SK-N-MC (cell line): ENCODE data around the gene SLCO1B3.

ENCODE experiments used
- DNase-seq: peaks from one replicate; pipeline ENCODE4 v3.0.0-alpha.2; 2011; ENCODE audit warnings: low read depth, low spot score
- H3K27ac ChIP-seq: fragments of 200-600 bp; sonication (generic); 2 replicates; pipeline ENCODE4 v1.5.1; 2016; ENCODE audit warnings: mixed run types
- H3K36me3 ChIP-seq: fragments of 200-600 bp; sonication (generic); 2 replicates; pipeline ENCODE4 v1.6.1; 2017; ENCODE audit warnings: antibody characterized with exemption, low read length, mixed read lengths; ENCODE audit not compliant: insufficient read depth
- H3K4me3 ChIP-seq: fragments of 200-600 bp; sonication (generic); 2 replicates; pipeline ENCODE4 v1.5.1; 2016
- H3K9ac ChIP-seq: fragments of 200-600 bp; sonication (generic); 2 replicates; pipeline ENCODE4 v1.8.0; 2017; ENCODE audit warnings: mixed run types, mixed read lengths; ENCODE audit not compliant: insufficient read length
- H3K9me3 ChIP-seq: fragments of 200-600 bp; sonication (generic); 2 replicates; pipeline ENCODE4 v1.6.1; 2017; ENCODE audit warnings: low read depth, mild to moderate bottlenecking, antibody characterized with exemption, low read length, moderate library complexity, mixed read lengths
- EZH2 ChIP-seq: fragments of 200-600 bp; sonication (generic); IDR thresholded peaks from one replicate; pipeline ENCODE4 v1.6.1; 2017; ENCODE audit warnings: antibody characterized with exemption
- FOXP2 ChIP-seq: optimal IDR thresholded peaks from 2 replicates; pipeline ENCODE3; 2011; ENCODE audit warnings: mild to moderate bottlenecking, moderate library complexity; ENCODE audit not compliant: insufficient read depth; ENCODE audit errors: extremely low read length, control extremely low read depth
- POLR2AphosphoS5 ChIP-seq: IDR thresholded peaks from 2 replicates; pipeline ENCODE4 v1.6.1; 2012; ENCODE audit warnings: mild to moderate bottlenecking, low read depth, low read length, borderline replicate concordance

The SLCO1B3 gene

DNA sequence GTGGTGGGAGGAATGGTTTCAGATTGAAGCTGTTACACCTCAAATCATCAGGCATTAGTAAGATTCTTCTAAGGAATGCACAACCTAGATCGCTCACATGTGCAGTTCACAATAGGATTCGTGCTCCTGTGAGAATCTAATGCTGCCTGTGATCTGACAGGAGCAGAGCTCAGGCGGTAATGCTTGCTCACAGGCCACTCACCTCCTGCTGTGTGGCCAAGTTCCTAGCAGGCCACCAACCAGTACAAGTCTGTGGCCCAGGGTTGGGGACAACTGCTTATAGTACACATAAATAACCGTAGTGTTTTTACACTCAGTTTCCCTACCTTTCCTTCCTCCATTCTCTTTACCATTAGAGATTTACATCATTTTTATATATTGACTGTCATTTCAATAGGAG lies 121.4 kb downstream of the SLCO1B3 start:
- Histone ChIP-seq H3K27ac (no peak overlapping the region), H3K9ac (no peak overlapping the region), H3K9me3 (no peaks in the 10 kb centered on the region), H3K36me3 (no peaks in the 10 kb centered on the region), H3K4me3 (no peak overlapping the region)
- no peak for TF ChIP-seq POLR2AphosphoS5
- no peak for TF ChIP-seq EZH2
- no peak for TF ChIP-seq FOXP2
- DNase-seq, result no peak

DNA sequence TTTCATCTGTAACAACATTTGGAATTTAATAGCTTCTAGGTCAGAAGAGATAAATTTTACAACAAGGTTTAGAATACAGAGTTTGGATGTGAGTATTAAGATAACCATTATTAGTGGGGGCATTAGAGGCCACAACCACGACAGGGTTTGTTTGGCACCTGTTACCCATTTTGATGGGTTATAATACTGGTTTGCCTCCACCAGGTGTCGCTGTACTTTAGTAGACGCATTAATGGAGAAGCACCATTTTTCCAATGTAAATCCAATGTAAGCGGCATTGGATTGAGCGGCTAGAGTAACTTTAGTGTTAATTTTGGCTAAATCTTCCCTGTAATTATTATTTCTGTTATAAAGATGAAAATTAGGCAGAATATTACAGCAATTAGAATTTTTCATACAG lies 136.2 kb downstream of the SLCO1B3 start:
- DNase-seq, result peak; percentile 10
- no peak for TF ChIP-seq FOXP2
- TF ChIP-seq POLR2AphosphoS5, result no peak
- TF ChIP-seq EZH2, result no peak
- no peak overlapping the region for H3K9ac ChIP-seq
- no peak overlapping the region for H3K4me3 ChIP-seq
- H3K9me3 ChIP-seq, result no peaks in the 10 kb centered on the region
- H3K36me3 ChIP-seq, result no peaks in the 10 kb centered on the region
- H3K27ac ChIP-seq, result no peak overlapping the region

DNA sequence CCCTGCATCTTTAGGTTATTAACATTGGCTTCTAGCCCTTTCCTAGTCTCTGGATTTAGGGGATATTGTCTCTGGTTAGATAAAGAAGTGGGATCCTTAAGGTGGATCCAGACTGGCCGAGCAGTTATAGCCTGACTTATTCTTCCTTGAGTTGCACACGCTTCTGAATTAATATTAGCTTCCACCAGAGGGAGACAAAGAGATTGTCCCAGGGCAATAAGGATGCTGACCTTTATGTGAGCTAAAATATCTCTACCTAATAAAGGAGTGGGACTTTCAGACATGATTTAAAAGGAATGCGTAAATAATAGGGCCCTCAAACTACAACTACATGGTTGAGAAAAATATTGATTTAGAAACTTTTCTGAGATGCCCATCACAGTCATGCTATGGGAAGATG lies 139.7 kb downstream of the SLCO1B3 start:
- no peak overlapping the region for H3K4me3 ChIP-seq
- H3K36me3 ChIP-seq, result no peaks in the 10 kb centered on the region
- DNase-seq, result peak; percentile 14
- H3K9ac ChIP-seq, result no peak overlapping the region
- no peaks in the 10 kb centered on the region for H3K9me3 ChIP-seq
- TF ChIP-seq POLR2AphosphoS5 (no peak), EZH2 (no peak), FOXP2 (no peak)
- no peak overlapping the region for H3K27ac ChIP-seq

GRCh38 chr12:20963303-20963702 lies 152.8 kb downstream of the SLCO1B3 start:
- Histone ChIP-seq H3K9me3 (no peaks in the 10 kb centered on the region), H3K4me3 (no peak overlapping the region), H3K36me3 (no peaks in the 10 kb centered on the region), H3K9ac (no peak overlapping the region), H3K27ac (no peak overlapping the region)
- DNase-seq, result no peak
- TF ChIP-seq POLR2AphosphoS5 (no peak), FOXP2 (no peak), EZH2 (no peak)

GRCh38 chr12:20963762-20964161 lies 153.3 kb downstream of the SLCO1B3 start:
- Histone ChIP-seq H3K9ac (no peak overlapping the region), H3K4me3 (no peak overlapping the region), H3K9me3 (no peaks in the 10 kb centered on the region), H3K27ac (no peak overlapping the region), H3K36me3 (no peaks in the 10 kb centered on the region)
- DNase-seq, result no peak
- no peak for TF ChIP-seq FOXP2
